Mesendoderm (in vitro differentiated cells): ENCODE results near the gene MED6.
A peak's percentile ranks its signal among the peaks of the same experiment; 100 is the strongest.

Experiments
- DNase-seq: peaks from one replicate; pipeline ENCODE4 v3.0.0; 2013
- H2AK5ac ChIP-seq: 2 replicates; pipeline ENCODE4 v1.6.1; 2013; ENCODE audit warnings: low read length, inconsistent platforms
- H2BK120ac ChIP-seq: 2 replicates; pipeline ENCODE4 v1.6.1; 2013; ENCODE audit warnings: low read depth, mild to moderate bottlenecking, low read length, moderate library complexity, mixed read lengths
- H2BK15ac ChIP-seq: replicated peaks from 2 replicates; pipeline ENCODE4 v1.6.1; 2013; ENCODE audit warnings: low read depth, mild to moderate bottlenecking, moderate library complexity
- H2BK5ac ChIP-seq: 2 replicates; pipeline ENCODE4 v1.6.1; 2013; ENCODE audit warnings: low read length, inconsistent platforms
- H3K18ac ChIP-seq: 2 replicates; pipeline ENCODE4 v1.6.1; 2013; ENCODE audit warnings: mild to moderate bottlenecking, low read length, mixed read lengths
- H3K23ac ChIP-seq: one replicate; pipeline ENCODE4 v1.6.1; 2013; ENCODE audit warnings: low read length
- H3K27ac ChIP-seq: 2 replicates; pipeline ENCODE4 v1.5.1; 2013; ENCODE audit warnings: low read depth, mild to moderate bottlenecking, inconsistent platforms, low read length, moderate library complexity
- H3K27me3 ChIP-seq: 2 replicates; pipeline ENCODE4 v1.6.1; 2013; ENCODE audit warnings: low read length, control low read depth, mild to moderate bottlenecking, inconsistent platforms; ENCODE audit not compliant: insufficient read depth, poor library complexity
- H3K36me3 ChIP-seq: 2 replicates; pipeline ENCODE4 v1.6.1; 2013; ENCODE audit warnings: low read length, inconsistent platforms; ENCODE audit not compliant: control insufficient read depth, insufficient read depth
- H3K4ac ChIP-seq: one replicate; pipeline ENCODE4 v1.6.1; 2013; ENCODE audit warnings: low read depth, mild to moderate bottlenecking, low read length, moderate library complexity
- H3K4me1 ChIP-seq: 2 replicates; pipeline ENCODE4 v1.6.1; 2013; ENCODE audit warnings: low read depth, low read length, inconsistent platforms; ENCODE audit not compliant: control insufficient read depth
- H3K4me2 ChIP-seq: 2 replicates; pipeline ENCODE4 v1.6.1; 2013; ENCODE audit warnings: low read length
- H3K4me3 ChIP-seq: 2 replicates; pipeline ENCODE4 v1.5.1; 2013; ENCODE audit warnings: mild to moderate bottlenecking, low read length
- H3K56ac ChIP-seq: one replicate; pipeline ENCODE4 v1.6.1; 2013; ENCODE audit warnings: low read length
- H3K79me1 ChIP-seq: 2 replicates; pipeline ENCODE4 v1.6.1; 2013; ENCODE audit warnings: low read length, inconsistent platforms
- H3K79me2 ChIP-seq: 2 replicates; pipeline ENCODE4 v1.6.1; 2013; ENCODE audit warnings: mild to moderate bottlenecking, low read length; ENCODE audit not compliant: control insufficient read depth, insufficient read depth
- H3K9ac ChIP-seq: 2 replicates; pipeline ENCODE4 v1.6.1; 2013; ENCODE audit warnings: low read length, inconsistent platforms
- H4K5ac ChIP-seq: one replicate; pipeline ENCODE4 v1.6.1; 2013; ENCODE audit warnings: low read length
- H4K8ac ChIP-seq: one replicate; pipeline ENCODE4 v1.6.1; 2013; ENCODE audit warnings: low read depth, mild to moderate bottlenecking, control low read depth, low read length, moderate library complexity
- WGBS: extraction: QIAGEN DNeasy Blood & Tissue Kit; methylation state at CpG from one replicate; pipeline ENCODE4 v1.1.7; 2013; ENCODE audit warnings: low lambda C conversion rate, missing lambda C conversion rate; ENCODE audit not compliant: insufficient coverage; ENCODE audit errors: extremely low coverage; 5-methylcytosine and 5-hydroxymethylcytosine counted together

Gene MED6

DNA sequence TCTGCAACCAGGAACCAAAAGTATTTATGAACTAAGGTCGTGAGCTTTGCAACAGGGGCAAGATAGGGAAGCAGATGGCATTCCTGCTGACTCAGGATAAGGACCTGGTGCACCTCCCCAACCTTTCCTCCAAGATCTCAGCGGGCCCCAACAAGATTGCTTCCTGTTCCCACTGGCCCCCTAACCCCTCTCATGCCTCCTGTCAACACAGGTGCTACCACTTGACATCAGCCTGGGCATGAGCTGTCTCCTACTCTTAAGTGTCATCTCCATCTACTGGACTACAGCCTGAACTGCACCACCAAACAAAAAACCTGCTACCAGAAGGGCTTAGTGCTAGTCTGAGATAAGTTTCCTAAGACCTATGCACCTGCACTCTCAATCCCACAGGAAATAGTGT lies 32.7 kb downstream of the MED6 start:
- peak; percentile 83 for DNase-seq
- no peak overlapping the region for H3K9ac ChIP-seq
- H3K18ac ChIP-seq: no peak overlapping the region
- peaks cover 6% of the 10 kb centered on the region for H3K79me1 ChIP-seq
- H3K4me1 ChIP-seq: no peaks in the 10 kb centered on the region
- H3K27ac ChIP-seq: no peak overlapping the region
- H3K27me3 ChIP-seq: no peaks in the 10 kb centered on the region
- no peaks in the 10 kb centered on the region for H3K79me2 ChIP-seq
- H2BK120ac ChIP-seq: no peak overlapping the region
- no peak overlapping the region for H3K4me3 ChIP-seq
- H3K23ac ChIP-seq: no peak overlapping the region
- no peak overlapping the region for H3K4me2 ChIP-seq
- H3K56ac ChIP-seq: no peak overlapping the region
- H4K8ac ChIP-seq: no peak overlapping the region
- no CpG with 5 or more reads among the region's 2 CpGs for WGBS
- no peaks in the 10 kb centered on the region for H3K36me3 ChIP-seq
- H2BK5ac ChIP-seq: no peak overlapping the region
- H3K4ac ChIP-seq: no peak overlapping the region
- no peak overlapping the region for H4K5ac ChIP-seq
- H2BK15ac ChIP-seq: no peak overlapping the region
- no peak overlapping the region for H2AK5ac ChIP-seq

DNA sequence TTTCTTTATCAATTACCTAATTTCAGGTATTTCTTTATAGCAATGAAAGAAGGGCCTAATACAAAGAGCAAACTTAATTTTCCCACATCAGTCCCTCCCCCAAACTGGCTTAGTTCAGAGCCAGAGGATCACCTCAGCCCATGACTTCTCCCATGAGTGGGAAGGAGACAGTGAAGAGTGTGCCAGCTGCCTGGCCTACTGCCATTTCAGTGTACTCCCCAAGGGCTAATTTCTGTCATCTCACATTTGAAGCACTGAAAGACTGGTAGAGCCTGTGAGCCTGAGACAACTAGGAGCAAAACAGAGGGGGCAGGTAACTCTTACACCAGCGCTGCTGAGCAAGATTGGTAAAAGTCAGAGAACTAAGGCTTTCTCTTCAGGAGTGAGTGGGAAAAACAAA lies 36.6 kb downstream of the MED6 start:
- Histone ChIP-seq H4K5ac (no peak overlapping the region), H3K27me3 (no peaks in the 10 kb centered on the region), H3K4me1 (no peaks in the 10 kb centered on the region), H2AK5ac (no peak overlapping the region), H2BK120ac (no peak overlapping the region), H3K56ac (no peak overlapping the region), H3K36me3 (no peaks in the 10 kb centered on the region), H2BK5ac (no peak overlapping the region), H3K27ac (no peak overlapping the region), H3K18ac (no peak overlapping the region), H2BK15ac (no peak overlapping the region), H3K4ac (no peak overlapping the region), H3K23ac (no peak overlapping the region), H3K4me3 (no peak overlapping the region), H3K79me2 (no peaks in the 10 kb centered on the region), H3K9ac (no peak overlapping the region), H3K79me1 (peaks cover 6% of the 10 kb centered on the region), H3K4me2 (no peak overlapping the region), H4K8ac (no peak overlapping the region)
- no CpG with 5 or more reads among the region's 1 CpG for WGBS
- no peak for DNase-seq

DNA sequence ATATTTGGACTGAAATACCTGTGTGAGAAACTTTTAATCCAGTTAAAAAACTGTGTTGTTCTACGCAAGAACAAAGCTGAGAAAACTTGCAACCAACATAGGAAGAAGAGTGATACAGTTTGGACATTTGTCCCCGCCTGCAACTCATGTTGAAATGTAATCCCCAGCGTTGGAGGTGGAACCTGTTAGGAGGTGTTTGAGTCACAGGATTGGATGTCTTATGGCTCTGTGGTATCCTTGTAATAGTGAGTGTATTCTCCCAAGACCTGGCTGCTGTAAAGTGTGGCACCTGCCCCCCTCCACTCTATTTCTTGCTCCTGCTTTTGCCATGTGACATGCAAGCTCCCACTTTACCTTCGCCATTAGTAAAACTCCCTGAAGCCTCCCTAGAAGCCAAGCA lies 37.0 kb downstream of the MED6 start:
- Histone ChIP-seq H3K4me1 (no peaks in the 10 kb centered on the region), H3K27ac (no peak overlapping the region), H3K9ac (no peak overlapping the region), H2BK5ac (no peak overlapping the region), H4K8ac (no peak overlapping the region), H2BK15ac (no peak overlapping the region), H3K23ac (no peak overlapping the region), H3K4me3 (no peak overlapping the region), H3K27me3 (no peaks in the 10 kb centered on the region), H3K79me2 (no peaks in the 10 kb centered on the region), H3K4me2 (no peak overlapping the region), H3K4ac (no peak overlapping the region), H3K56ac (no peak overlapping the region), H2BK120ac (no peak overlapping the region), H2AK5ac (no peak overlapping the region), H3K79me1 (peaks cover 6% of the 10 kb centered on the region), H3K36me3 (no peaks in the 10 kb centered on the region), H3K18ac (no peak overlapping the region), H4K5ac (no peak overlapping the region)
- WGBS: no CpG with 5 or more reads among the region's 4 CpGs
- no peak for DNase-seq

DNA sequence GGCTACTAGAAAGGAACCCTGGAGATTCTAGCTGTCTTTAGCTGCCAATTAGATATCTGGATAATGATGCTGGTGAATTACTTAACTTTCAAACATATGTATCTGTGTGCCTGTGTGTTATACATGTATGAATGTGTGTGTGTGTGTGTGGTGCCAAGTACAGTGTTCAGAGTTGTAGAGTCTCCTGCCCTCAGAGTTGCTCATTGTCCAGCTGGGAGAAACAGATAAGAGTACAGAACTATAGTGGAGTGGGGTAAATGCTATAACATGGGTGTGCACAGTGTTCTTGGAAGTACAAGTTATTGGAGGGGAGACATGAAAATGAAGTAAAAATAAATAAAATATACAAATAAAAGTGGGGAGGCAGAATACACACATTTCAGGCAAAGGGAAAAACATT lies 42.1 kb downstream of the MED6 start:
- H3K4me1 ChIP-seq: no peaks in the 10 kb centered on the region
- DNase-seq: no peak
- H3K79me1 ChIP-seq: no peaks in the 10 kb centered on the region
- no peak overlapping the region for H3K4me3 ChIP-seq
- no peaks in the 10 kb centered on the region for H3K27me3 ChIP-seq
- no peak overlapping the region for H2BK5ac ChIP-seq
- H3K18ac ChIP-seq: no peak overlapping the region
- no peak overlapping the region for H2BK120ac ChIP-seq
- no peak overlapping the region for H3K27ac ChIP-seq
- H3K23ac ChIP-seq: no peak overlapping the region
- no peak overlapping the region for H3K4me2 ChIP-seq
- H2BK15ac ChIP-seq: no peak overlapping the region
- H3K36me3 ChIP-seq: no peaks in the 10 kb centered on the region
- H3K56ac ChIP-seq: no peak overlapping the region
- no peak overlapping the region for H4K5ac ChIP-seq
- H3K79me2 ChIP-seq: no peaks in the 10 kb centered on the region
- H2AK5ac ChIP-seq: no peak overlapping the region
- no peak overlapping the region for H4K8ac ChIP-seq
- H3K9ac ChIP-seq: no peak overlapping the region
- H3K4ac ChIP-seq: no peak overlapping the region

DNA sequence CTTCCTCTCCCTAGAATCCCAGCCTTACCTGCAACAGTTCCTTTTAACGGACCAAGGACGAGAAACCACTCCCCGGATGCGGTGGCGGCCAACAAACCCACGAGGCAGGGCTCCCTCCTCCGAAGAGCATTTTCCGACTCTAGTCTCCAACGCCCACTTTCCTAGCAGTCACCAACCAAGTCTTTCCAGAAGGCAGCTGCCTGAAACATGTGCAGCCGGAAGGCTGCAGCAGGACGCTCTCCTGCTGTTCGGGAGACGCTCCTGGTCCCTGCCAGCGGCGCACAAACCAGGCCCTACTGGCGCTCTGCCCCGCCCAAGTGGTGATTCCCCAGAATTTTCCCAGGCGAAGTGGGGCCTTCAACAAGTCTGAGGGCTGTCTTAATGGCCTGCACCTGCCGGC lies 44.6 kb downstream of the MED6 start:
- Histone ChIP-seq H3K9ac (no peak overlapping the region), H2BK120ac (no peak overlapping the region), H3K4ac (no peak overlapping the region), H3K4me1 (no peaks in the 10 kb centered on the region), H3K18ac (no peak overlapping the region), H3K79me2 (no peaks in the 10 kb centered on the region), H3K79me1 (no peaks in the 10 kb centered on the region), H2BK5ac (no peak overlapping the region), H3K4me2 (no peak overlapping the region), H2AK5ac (no peak overlapping the region), H3K36me3 (no peaks in the 10 kb centered on the region), H3K56ac (no peak overlapping the region), H4K8ac (no peak overlapping the region), H3K4me3 (no peak overlapping the region), H3K23ac (no peak overlapping the region), H3K27ac (no peak overlapping the region), H4K5ac (no peak overlapping the region), H3K27me3 (no peaks in the 10 kb centered on the region), H2BK15ac (no peak overlapping the region)
- no peak for DNase-seq
- no CpG with 5 or more reads among the region's 19 CpGs for WGBS

DNA sequence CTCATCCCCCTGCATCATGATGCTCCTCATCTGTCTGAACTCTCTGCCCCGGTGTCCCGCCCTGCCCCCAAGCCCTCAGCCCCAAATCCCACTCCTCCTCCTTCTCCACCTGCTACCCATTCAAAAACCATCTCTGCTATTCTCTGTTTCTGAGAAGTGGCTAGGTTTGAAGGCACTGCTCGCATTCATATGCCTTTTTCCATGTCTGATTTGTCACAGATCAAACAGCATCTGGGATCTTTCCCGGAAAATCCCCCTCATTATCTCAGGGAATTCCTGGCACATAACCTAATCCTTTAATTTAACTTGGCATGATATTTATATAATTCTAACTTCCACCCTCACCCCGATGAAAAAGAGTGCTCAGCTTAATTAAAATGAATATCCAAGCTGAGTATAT lies 62.4 kb downstream of the MED6 start:
- no peak overlapping the region for H3K23ac ChIP-seq
- no peak overlapping the region for H3K4ac ChIP-seq
- no CpG with 5 or more reads among the region's 5 CpGs for WGBS
- H3K27ac ChIP-seq: no peak overlapping the region
- H3K79me1 ChIP-seq: no peaks in the 10 kb centered on the region
- no peak overlapping the region for H4K5ac ChIP-seq
- H3K79me2 ChIP-seq: no peaks in the 10 kb centered on the region
- no peak overlapping the region for H2BK15ac ChIP-seq
- no peaks in the 10 kb centered on the region for H3K4me1 ChIP-seq
- H3K9ac ChIP-seq: no peak overlapping the region
- H2BK5ac ChIP-seq: no peak overlapping the region
- H4K8ac ChIP-seq: no peak overlapping the region
- H2AK5ac ChIP-seq: no peak overlapping the region
- no peak overlapping the region for H3K4me3 ChIP-seq
- H3K36me3 ChIP-seq: no peaks in the 10 kb centered on the region
- H3K56ac ChIP-seq: no peak overlapping the region
- H2BK120ac ChIP-seq: no peak overlapping the region
- H3K18ac ChIP-seq: no peak overlapping the region
- no peak overlapping the region for H3K4me2 ChIP-seq
- H3K27me3 ChIP-seq: no peaks in the 10 kb centered on the region
- DNase-seq: no peak
